ENCODE measurements around the gene SHOC2. TPM values are rescaled to one million over a fixed set of nuclear protein-coding genes. Genes with fewer than 3 reads are reported as not detected.

The SHOC2 gene
- total RNA-seq, 1 donor from 2014 or later = 32.4 TPM

DNA sequence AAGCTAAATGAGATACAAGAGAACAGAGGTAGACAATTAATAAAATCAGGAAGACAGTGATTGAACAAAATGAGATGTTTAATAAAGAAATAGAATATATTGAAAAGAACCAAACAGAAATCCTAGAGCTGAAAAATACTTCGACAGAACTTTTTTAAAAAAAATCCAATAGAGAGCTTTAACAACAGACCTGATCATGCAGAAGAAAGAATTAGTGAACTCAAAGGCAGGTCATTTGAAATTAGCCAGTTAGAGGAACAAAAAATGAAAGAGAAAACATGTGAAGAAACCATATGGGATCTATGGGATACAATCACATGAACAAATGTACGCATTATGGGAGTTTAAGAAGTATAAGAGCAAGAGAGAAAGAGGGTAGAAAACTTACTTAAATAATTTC is 120.1 kb downstream of the SHOC2 start:
- DNase-seq (ENCODE audit: low read depth) = no peak

DNA sequence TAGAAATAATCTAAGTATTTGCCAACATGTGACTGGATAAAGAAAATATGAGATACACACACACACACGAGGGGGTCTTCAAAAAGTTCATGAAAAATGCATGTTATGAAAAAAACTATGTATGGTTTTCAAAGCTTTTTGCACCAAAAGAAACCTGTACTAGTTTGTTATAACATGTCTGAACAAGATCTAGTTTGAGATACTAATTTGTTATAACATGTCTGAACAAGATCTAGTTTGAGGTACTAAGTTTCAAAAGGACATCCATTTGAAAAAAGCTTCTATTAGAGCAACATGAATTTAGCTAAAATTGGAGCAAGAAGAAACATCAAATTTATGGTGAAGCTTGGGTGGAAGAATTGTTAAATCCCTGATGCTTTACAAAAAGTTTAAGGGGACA is 137.6 kb downstream of the SHOC2 start:
- DNase-seq (ENCODE audit: low read depth) = no peak

MicroRNAs within 50 kb of the gene (microRNA counts, 767-probe panel; counts per million panel counts)
- not detected for microRNA hsa-miR-548e

Small RNA genes within 50 kb of the gene (microRNA-seq; reads per million reads assigned to microRNA genes)
- not detected for gene MIR548E

Other genes with a start within 250 kb of the SHOC2 start
- 36.2 and 37.0 TPM in 2 replicates for gene PDCD4, start 47.7 kb upstream of the SHOC2 start, total RNA-seq
- gene BBIP1, start 424 bp upstream of the SHOC2 start, total RNA-seq = 18.4 and 22.3 TPM in 2 replicates
- gene ADRA2A, start 157.4 kb downstream of the SHOC2 start, total RNA-seq = 0.31 and 1.3 TPM in 2 replicates

Measured in myocyte (in vitro differentiated cells).